ENCODE data around the gene WIPF1.
"Not testable (repeated sequence)": the region's sequence is repeated elsewhere in the genome, so short reads cannot be mapped to it uniquely, and the experiment has no call there.

Gene WIPF1

GRCh38 chr2:174571669-174572323 lies 25.8 kb downstream of the WIPF1 start:
- DNase-seq (ENCODE audit: low read depth): no peak

DNA sequence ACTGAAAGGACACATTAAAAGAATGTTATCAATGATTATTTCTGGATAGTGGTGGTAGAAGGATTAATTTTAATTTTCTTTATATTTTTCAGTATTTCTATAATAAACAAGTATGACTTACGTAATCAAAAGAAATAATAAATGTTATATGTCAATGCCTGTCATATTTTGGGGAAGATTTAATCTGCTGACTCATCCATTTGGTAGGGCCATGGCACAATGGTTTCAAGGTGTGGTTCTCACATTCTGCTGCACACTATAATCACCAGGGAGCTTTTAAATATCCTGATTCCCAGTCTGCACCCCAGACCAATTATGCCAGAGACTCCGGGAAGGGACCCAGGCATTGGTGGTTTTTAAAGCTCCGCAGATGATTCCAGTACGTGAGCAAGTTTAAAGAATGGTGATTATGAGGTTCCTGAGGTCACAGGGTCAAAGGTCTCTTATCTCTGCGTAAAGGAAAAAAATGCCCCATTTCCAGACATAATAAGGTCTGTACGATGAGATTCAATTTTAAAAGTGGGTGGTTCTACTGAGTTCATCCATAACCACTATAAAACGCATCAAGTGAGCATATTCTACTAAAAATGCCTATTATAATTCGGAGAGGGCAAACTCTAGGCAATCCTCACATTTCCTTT lies 27.2 kb downstream of the WIPF1 start:
- no peak for DNase-seq (ENCODE audit: low read depth)

DNA sequence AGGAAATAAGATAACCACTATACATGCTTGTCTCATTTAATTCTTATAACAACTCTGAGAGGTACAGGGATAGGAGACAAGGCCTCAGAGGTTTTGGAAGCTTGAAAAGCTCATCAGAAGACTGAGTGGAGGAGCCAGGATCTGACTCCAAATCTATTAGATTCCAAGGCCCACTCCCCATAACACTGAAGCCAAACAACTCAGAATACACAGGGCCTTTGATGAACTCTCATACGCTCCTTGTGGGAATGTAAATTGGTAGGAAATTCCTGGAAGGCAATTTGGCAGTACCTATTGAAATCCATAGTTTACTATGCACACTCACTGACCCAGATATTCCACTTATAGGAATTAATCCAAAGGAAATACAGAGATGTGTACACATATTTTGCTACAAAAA lies 27.9 kb downstream of the WIPF1 start:
- no peak for DNase-seq (ENCODE audit: low read depth)

GRCh38 chr2:174568425-174568824 lies 29.2 kb downstream of the WIPF1 start:
- no peak for DNase-seq (ENCODE audit: low read depth)

- no peak for DNase-seq (ENCODE audit: low read depth)
These were observed 30.7 kb downstream of the WIPF1 start for GRCh38 chr2:174566871-174567270.

DNA sequence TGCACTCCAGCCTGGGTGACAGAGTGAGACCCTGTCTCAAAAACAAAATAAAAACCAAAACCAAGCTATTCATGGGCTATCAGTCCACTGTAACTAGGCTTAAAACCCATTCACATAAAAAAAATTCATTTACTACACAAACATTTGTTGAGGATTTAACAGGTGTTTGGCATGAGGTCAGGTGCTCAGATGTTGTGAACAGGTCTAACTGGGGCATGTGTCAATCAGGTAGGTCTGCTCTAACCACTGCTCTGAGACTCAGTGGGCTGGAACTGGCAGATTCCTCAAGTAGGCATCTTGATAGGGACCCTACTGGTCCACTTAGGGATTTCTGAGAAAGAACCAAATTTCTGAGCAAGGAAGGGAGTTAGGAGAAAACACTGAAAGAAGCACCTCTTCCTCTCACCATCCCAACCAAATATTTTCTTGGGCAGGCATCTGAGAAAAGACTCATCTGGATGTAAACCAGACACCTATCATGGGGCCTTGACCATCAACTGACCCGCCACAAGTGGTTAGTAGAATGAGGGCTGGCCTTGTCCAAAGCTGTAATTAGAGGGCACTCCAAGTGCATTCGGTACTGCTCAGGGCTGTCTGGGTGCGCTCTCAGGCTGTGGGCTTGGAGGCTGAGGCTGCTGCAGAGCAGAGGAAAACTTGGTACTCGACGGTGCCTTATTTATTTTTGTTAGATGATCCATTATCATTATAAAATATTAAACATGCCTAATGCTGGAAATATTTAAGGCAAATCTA lies 33.9 kb downstream of the WIPF1 start:
- DNase-seq (ENCODE audit: low read depth): no peak

DNA sequence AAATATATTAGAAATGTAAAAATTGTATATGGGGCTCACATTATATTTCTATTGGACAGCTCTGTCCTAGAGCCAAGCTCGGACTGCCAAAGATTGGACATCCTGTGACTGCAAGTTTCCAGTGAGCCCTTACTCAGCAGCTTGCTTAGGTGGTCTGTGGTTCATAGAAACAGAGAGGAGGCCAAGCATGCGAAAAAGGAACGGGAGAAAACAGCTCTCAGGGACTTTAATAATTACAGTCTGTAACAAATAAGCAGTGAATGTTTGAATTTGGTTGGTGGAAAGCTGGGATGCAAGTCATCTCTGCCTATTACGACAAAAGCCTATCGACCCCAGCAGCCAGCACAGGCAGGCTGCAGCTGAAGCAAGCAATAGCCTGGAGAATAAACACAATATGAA lies 35.6 kb downstream of the WIPF1 start:
- no peak for DNase-seq (ENCODE audit: low read depth)

DNA sequence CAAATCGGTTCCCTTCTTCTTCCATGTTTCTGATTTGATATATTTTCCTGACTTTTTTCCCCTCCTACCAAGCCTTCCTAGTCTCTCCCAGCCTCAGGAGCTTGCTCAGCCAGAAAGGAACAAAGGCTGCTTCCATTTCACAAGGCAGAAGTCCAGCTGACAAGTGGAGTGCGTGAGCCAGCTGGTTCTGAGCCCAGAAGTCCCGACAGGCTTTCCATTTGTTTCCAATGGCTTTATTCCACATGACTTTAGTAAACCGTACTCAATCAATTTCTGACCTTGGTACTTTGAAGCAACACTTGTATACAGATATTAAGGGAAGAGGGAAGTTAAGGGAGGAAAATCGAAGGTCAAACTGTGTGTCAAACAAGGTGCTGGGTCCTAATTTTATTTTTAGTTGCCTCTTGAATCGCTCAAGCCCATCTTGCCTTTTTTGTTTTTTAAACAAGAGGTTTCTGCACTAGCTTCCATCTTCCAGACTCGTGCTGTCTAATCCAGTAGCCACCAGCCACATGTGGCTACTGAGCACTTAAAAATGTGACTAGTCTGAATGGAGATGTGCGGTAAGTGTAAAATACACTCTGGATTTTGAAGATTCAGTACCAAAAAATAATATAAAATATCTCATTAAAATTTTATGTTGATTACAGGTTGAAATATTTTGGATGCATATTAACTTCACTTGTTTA lies 36.2 kb downstream of the WIPF1 start:
- DNase-seq (ENCODE audit: low read depth): no peak

DNA sequence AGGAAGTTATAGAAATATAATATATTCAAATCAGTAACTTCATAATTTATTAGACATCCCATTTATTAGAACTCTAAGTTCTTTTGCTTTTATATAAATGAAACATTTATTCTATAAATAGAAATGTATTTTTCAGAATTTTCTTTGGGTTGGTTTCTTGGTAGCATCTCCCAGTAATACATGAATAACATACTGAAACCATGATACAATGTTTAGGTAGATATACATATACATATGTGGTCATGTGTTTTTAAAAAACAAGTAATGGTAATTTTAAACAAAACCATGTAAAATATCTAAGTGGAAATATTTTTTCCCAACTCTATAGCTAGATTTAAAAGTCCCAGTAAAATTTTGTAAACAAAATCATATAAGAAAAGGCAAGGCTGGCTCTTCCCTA lies 36.9 kb downstream of the WIPF1 start:
- DNase-seq (ENCODE audit: low read depth): no peak

GRCh38 chr2:174555998-174556397 lies 41.6 kb downstream of the WIPF1 start:
- DNase-seq (ENCODE audit: low read depth): no peak

DNA sequence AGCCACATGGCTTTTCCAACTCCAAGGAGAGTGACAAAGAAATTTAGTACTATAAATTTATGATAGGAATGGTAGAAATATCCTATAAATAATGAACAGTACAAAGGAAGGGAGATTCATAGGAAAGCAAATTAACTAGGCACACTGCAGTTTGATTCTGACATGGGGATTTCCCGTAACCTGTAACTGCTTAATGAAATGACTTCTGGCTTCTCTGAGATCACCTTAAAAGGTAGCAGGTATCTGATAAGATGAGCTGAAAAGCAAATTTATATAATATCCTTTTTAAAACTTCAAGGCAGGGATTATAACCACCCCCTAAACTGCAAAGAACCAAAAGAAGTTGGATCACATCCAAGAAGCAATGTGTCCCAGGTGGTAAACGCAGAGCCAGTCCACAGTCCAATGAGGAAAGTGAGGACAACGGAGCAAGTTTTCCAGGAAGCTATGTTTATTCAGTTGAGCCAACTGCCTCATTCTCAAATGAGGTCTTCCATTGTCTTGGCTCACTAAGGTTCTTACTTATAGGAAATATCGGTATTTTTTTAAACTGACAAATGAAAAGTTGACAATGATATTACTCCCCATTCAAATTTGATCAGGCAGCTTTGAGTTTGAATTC lies 43.0 kb downstream of the WIPF1 start:
- no peak for DNase-seq (ENCODE audit: low read depth)

DNA sequence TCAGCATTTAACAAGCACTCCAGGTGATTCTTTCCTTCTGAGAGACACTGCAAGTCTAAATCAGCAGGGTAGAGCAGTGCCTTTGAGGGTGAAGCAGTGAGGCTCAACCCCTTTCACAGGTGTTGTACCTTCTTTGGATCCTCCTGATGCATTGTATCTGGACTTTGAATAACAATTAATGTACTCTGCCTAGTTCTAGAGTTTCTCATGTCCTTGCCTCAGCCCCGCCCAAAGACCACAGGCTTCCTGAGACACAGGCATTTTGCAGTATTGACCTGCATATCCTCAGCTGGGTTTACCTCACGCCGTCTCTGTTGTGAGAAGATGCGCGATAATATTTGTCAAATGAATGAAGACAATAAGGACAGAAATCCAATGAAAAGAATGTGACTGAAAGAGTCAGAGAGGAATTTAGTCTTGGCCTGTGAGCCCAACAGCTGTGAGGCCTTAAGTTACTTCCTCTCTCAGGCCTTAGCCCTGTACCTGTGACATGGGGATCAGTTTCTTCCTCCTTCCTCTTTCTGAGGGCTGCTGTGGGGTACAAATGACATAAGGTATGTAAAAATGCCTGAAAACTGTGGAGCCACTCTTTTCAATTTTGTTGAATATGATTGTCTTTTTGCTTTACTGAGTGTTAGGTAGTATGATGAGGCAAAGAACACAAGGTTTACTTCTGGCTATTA lies 43.7 kb downstream of the WIPF1 start:
- no peak for DNase-seq (ENCODE audit: low read depth)

- no peak for DNase-seq (ENCODE audit: low read depth)
These were observed 44.7 kb downstream of the WIPF1 start for GRCh38 chr2:174552880-174553279.

GRCh38 chr2:174551697-174552096 lies 45.9 kb downstream of the WIPF1 start:
- no peak for DNase-seq (ENCODE audit: low read depth)

DNA sequence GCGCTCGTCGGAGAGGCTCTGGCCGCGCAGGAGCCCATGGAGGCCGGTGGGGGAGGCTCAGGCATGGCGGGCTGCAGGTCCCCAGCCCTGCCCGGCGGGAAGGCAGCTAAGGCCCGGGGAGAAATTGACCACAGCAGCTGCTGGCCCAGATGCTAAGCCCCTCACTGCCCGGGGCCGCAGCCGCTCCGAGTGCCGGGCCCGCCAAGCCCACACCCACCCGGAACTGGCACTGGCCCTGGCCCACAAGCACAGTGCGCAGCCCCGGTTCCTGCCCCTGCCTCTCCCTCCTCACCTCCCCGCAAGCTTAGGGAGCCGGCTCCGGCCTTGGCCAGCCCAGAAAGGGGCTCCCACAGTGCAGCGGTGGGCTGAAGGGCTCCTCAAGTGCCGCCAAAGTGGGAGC lies 49.0 kb downstream of the WIPF1 start:
- DNase-seq (ENCODE audit: low read depth): not testable (repeated sequence)

DNA sequence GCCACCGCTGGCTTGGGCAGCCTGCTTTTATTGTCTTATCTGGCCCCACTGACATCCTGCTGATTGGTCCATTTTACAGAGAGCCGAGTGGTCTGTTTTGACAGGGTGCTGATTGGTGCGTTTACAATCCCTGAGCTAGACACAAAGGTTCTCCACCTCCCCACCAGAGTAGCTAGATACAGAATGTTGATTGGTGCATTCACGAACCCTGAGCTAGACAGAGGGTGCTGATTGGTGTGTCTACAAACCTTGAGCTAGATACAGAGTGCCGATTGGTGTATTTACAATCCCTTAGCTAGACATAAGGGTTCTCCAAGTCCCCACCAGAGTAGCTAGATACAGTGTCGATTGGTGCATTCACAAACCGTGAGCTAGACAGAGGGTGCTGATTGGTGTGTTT lies 49.6 kb downstream of the WIPF1 start:
- DNase-seq (ENCODE audit: low read depth): not testable (repeated sequence)

DNA sequence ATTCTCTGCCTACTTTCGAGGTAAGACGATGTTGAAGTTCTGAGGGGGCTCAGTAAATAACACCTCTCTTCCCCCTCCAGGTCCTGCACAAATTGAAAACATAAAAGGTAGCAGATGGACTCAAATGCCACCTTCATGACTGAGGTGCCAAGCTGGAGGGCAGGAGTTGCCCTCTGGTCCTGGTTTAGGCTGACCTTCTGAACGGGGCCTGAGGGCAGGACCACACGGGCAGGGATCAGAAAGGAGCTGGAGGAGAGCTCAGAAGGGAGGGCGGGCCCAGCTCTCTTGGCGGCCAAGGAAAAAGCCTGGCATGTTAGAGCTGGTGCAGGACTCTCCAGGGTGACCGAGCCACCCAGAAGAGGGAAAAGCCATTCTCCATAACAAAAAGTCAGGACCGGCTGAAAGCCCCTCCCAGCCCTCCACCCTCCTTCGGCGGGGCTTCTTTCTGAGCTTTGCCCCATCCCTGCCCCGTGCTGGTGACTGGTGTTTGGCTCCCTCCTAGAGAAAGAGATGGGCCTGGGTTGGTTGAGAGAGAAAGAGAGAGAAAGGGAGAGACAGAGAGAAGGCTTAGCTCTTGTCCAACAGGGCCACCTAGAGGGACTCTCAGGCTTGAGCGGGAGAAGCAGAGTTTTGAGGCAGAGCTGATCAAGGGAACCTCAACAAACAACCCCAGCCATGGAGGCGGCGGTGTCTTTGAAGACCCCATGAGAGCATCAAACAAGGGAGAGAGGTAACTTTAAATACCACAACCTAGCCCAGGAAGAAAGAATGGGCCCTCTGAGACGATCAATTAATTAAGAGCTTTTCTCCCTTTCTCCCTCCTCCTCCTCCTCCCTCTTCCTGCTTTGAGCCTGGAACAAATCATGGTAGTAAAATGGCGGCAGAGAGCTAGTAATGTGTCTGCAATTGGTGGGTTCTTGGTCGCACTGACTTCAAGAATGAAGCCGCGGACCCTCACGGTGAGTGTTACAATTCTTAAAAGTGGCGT lies 50.8 kb downstream of the WIPF1 start:
- no peak for DNase-seq (ENCODE audit: low read depth)

GRCh38 chr2:174545240-174545639 lies 52.4 kb downstream of the WIPF1 start:
- no peak for DNase-seq (ENCODE audit: low read depth)

- DNase-seq (ENCODE audit: low read depth): no peak
These were observed 52.8 kb downstream of the WIPF1 start for GRCh38 chr2:174544802-174545201.

DNA sequence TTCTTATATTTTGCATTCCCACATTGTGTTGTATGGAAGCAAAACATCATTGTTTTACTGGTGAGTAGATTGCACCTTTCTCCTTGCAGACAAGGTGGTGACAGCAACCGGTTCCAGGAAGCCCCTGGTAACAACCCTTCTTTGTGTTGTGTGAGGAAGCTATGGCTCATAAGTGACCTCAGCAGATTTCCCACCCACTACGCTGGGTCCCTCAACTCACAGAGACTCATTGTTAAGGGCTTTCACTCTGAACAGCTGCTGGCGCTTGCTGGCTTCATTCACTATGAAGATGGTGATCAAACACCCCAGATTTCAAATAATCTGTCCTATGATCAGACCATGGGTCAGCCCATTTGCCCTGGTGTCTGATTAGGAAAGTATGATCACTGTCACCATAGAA lies 53.4 kb downstream of the WIPF1 start:
- no peak for DNase-seq (ENCODE audit: low read depth)

- no peak for DNase-seq (ENCODE audit: low read depth)
These were observed 56.7 kb downstream of the WIPF1 start for GRCh38 chr2:174540893-174541292.

All from activated T-helper 1 cell treated with Interleukin-2 at 50 U/mL for 16 hours (primary cell).